Activated CD4-positive, alpha-beta T cell treated with anti-CD3 and anti-CD28 coated beads, Interleukin-2, amount 50 U/mL, for 4 hours (primary cell): Measurements from ENCODE around the gene GVQW3.

ENCODE experiments used
- DNase-seq, 2 experiments: peaks; one replicate each; pipeline ENCODE4 v3.0.0-alpha.2; 2020

The GVQW3 gene

DNA sequence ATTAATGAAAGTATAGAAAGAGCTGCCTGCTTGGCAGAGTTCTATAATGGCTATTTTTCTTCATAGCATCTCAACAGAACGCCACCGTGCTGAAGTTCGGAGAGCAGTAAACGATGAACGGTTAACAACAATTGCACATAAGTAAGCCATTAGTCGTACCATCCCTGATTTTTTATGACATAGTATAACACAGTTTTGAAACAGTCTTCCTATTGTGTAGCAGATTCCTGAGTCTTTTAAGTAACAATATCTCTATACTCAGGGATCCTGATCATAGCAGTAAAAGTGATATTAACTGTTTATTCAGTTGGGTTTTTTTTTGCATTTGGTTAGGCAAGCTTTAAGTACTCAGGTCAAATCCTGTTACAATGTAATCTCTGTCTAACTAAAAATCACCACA lies 72.1 kb downstream of the GVQW3 start:
- no peak for DNase-seq

DNA sequence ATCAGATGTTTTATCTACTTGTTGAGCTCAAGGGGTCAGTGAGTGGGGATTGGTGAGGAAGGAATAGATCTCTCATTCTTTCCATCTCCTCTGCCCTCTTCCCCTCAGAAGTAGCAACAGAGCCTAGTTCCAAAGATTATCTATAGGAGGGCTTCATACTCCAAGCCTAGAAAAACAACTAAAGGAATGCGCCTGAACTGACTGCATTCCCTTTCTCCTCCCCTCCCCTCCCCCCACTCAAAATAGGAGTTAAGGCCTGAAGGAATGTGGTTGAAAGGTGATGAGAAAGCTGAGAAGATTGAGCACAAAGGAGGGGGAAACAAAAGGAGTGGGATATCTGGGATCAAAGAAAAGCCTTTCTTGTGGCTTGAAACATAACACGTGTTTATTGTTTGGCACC lies 74.2 kb downstream of the GVQW3 start:
- no peak for DNase-seq

GRCh38 chr11:76455931-76456330 lies 74.8 kb downstream of the GVQW3 start:
- no peak for DNase-seq

GRCh38 chr11:76456571-76456970 lies 75.4 kb downstream of the GVQW3 start:
- DNase-seq: no peak
